NCI-H2227 treated with DMSO at 0.1 percent for 48 hours (cell line): ENCODE data around the gene ADRM1.

ENCODE experiments used
- DNase-seq: peaks from one replicate; lab custom pipeline; 2025; lab: John Stamatoyannopoulos, UW

The ADRM1 gene

DNA sequence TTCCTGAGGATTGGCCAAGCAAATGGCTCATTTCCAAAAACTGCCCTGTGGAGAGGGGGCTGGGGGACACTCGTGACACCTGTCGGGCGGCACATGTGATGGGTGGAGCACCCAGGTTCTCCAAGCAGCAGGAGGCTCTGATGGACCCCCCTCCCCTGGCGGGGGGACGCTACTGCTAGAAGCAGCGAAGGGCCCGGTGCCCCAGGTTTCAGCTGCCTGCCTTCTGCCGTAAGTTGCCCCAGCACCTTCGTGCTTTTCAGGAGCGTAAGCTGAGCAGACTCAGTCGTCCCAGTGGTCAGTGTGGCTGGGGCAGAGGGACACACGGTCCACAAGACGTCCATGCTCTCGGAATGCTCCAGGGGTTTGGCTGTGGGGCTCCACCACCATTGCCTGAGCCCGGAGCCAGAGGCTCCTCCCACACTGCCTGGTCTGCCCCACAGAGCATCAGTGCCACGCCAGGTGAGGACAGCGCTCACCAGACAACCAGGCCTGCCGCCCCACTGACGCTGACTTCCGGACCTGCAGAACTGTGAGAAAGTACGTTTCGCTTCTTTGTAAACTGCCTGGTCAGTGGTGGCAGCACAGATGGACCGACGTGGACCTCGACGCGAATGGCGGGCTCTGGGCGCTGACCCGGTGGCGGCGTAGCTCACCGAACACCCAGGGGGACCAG lies 4.1 kb upstream of the ADRM1 start:
- DNase-seq: no peak

DNA sequence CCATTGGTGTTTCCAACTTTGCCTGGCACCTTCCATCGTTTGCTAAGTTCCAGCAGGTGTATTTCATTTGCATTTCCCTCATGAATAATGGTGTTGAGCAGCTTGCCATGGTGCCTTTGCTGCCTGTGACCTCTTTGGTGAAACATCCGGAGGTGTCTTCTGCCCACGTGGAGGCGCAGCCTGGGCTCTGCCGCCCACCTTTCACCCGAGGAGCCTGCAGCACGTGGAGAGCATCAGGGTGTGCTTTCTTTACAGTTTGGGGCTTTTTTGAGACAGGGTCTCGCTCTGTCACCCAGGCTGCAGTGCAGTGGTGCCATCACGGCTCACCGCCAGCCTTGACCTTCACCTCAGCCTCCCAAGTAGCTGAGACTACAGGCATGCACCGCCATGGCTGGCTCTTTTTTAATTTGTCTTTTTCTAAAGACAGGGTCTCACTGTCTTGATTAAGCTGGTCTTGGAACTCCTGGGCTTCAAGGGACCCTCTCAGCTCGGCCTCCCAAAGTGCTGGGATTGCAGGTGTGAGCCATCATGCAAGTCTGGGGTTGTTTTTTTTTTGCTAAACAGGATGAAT lies 3.0 kb upstream of the ADRM1 start:
- no peak for DNase-seq

DNA sequence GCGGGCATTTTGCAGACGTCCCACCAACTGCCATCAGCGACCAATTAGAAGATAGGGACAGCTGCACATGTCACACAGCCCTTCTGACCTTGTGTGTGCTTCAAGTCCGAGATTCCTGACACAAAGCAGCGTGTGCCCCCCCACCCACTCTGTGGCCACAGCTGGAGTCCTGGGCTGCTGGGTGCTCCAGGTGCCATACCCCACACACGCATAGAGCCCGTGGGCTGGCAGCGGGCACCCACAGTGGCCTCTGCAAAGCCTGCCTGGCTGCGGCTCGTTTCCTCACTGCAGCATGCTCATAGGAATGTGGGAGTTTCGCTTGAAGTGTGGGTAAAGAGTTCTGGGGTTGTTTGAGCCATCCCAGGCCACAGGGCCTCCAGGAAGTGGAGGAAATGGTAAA lies 2.5 kb upstream of the ADRM1 start:
- no peak for DNase-seq

DNA sequence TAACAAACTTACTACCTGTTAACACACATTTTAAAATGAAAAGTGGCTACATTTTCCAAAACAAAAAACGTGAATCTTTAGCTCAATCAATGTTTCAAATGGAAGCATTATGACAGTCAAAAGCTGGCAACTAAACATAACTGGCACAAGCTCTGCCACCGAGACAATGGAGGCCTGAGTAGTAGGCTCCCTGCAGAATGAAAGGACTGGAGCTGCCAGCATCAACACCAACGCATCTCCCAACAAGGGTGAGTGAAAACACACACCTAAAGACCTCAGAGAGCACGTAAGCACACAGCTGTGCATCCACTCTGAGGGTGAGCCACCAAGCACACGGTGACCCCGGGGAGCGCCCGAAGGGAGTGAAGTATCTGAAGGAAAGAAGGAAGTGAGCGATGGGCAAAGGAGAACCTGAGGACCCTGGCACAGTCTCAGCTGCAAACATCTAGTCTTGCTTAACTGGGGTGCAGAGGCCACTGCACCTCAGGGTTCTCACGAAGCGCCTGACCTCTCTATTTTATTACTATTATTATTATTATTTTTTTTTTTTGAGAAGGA lies 1.6 kb upstream of the ADRM1 start:
- DNase-seq: no peak

DNA sequence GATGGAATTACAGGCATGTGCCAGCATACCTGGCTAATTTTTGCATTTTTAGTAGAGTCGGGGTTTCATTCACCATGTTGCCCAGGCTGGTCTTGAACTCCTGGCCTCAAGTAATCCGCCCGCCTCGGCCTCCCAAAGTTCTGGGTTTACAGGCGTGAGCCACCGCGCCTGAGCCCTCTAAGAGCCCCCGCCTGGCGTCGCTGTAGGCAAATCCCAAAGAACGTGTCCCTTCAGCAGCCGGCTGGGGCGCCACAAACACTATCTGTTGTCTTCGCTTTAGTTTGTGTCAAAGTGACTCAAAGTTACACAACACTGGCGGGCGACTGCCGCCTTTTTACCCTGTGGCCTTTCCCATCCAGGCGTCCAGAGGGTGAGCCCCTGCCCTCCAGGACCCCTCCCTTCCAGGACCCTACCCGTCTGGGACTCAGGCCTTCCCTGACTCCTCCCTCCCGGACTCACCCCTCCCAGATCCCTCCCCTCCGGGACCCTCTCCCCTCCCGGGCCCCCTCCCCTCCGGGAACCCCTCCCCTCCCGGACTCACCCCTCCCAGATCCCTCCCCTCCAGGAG lies 940 bp upstream of the ADRM1 start:
- peak; percentile 91 for DNase-seq

DNA sequence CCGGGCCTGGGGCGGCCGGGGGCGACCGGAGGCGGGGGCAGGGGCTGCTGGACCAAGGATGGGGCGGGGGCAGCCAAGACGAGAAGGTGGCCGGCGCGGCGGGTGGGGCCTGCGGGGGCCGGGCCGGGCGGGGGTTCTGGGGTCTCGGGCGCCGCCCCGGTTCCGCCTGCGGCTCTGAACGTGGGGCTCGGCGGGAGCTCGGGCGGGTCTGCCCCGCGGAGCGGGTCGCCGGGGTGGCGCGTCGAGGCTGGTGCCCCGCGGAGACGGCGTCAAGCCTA lies 204 bp downstream of the ADRM1 start:
- no peak for DNase-seq

DNA sequence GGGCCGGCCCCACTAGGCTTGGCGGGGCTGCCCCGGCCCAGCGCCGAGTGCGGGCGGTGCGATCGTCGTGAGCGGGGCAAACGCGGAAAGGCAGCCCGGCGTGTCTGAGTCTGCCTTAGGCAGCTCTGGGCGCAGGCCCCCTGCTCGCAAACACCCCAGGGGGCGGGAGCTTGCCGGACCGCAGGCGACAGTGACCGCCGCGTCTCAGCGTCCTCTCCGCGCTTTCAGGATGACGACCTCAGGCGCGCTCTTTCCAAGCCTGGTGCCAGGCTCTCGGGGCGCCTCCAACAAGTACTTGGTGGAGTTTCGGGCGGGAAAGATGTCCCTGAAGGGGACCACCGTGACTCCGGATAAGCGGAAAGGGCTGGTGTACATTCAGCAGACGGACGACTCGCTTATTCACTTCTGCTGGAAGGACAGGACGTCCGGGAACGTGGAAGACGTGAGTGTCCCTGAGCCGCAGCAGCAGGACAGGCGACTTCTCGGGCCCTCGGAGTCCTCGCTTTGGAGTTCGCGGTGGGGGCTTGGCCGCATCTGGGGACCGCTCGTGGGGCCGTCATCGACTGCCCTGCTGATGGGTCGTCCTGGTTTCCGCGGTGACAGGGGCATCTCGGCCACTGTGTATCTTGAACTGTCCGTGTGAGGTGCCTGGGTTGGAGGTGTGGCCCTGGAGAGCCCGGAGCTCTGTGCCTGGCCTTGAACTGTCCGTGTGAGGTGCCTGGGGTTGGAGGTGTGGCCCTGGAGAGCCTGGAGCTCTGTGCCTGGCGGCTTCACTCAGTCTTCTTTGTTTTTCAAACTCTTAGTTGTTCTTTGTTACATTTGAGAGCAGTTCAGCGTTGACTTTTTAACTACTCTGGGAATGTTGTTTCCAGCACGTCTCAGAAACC lies 786 bp downstream of the ADRM1 start:
- no peak for DNase-seq

DNA sequence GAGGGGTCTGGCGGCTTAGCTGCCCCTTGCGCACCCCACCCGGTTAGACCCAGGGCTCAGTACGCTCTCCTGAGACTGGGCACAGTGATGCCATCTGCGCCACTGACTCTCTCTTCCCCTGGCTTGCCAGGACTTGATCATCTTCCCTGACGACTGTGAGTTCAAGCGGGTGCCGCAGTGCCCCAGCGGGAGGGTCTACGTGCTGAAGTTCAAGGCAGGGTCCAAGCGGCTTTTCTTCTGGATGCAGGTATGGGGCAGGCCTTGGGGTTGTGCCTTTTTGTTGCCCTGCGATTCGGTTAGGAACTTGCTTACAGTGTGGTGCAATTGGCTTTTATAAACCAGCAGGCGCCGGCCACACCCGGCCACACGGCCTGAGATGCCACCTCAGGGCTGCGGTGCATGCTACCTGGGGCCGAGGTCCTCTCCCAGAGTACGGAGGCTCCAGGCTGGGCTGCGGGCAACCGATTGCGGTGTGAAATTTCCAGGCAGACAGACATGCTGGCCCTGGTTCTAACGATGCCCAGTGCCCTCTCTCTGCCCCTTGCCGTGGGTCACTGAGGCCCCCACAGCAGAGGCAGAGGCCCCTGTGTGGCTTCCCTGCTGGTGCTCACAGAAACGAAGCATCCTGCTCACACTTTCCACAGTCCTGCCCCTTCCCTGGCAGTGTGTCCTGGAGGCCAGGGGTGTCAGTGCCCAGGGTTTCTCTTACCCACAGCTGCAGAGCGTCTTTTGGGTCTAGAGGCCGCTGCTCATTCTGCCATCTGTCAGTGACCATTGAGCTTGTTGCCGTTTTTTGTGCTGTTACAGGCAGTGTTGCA lies 1.7 kb downstream of the ADRM1 start:
- no peak for DNase-seq

DNA sequence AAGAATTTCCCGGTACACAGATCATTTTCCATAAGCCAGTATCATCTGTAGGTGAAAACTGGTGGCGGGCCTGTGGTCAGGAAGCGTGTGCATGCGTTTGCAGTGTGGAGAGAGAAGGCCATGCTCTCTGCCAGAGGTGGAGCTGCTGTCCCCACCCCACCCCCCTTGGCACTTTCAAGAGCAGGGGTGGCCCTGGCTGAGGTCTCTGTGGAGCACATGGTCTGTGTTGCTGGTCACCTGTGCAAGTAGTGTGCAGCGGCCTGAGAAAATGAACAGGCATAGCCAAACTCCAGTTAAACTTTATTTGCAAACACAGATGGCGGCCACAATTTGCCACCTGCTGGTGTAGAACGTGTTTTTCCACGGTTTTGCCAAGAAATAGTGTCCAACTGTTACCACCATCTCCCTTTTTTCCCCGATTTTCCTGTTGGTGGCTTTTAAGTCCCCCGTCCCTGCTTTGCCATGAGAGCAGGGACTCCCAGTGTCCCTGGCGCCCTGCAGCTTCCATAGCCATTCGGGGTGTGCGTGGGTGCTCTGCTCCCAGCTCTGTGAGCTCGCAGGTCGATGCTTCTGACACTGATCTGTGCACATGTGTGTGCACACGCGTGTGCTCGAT lies 2.5 kb downstream of the ADRM1 start:
- DNase-seq: no peak

DNA sequence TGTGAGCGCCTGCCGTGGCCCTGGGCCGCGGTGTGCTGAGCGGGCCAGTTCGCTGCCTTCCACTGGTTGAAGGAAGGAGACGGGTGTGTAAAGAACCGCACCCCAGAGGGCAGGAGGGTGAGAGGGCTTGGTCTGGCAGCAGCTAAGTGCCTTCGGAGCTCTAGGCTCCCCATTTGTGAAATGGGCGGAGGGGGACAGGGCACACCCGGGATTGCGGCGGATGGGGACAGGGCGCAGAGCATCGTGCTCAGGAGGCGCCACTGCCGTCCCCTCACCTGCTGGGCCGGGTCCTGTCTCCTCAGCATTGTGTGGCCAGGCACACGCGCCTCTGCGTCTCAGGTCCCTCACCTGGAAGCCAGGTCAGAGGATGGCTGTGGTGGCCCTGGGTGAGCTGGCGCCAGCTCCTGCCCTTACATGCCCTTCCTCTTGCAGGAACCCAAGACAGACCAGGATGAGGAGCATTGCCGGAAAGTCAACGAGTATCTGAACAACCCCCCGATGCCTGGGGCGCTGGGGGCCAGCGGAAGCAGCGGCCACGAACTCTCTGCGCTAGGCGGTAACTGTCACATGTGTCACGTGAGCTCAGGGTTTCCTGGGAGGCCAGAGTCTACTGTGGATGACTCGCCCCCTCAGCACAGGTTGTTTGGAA lies 3.1 kb downstream of the ADRM1 start:
- DNase-seq: no peak

DNA sequence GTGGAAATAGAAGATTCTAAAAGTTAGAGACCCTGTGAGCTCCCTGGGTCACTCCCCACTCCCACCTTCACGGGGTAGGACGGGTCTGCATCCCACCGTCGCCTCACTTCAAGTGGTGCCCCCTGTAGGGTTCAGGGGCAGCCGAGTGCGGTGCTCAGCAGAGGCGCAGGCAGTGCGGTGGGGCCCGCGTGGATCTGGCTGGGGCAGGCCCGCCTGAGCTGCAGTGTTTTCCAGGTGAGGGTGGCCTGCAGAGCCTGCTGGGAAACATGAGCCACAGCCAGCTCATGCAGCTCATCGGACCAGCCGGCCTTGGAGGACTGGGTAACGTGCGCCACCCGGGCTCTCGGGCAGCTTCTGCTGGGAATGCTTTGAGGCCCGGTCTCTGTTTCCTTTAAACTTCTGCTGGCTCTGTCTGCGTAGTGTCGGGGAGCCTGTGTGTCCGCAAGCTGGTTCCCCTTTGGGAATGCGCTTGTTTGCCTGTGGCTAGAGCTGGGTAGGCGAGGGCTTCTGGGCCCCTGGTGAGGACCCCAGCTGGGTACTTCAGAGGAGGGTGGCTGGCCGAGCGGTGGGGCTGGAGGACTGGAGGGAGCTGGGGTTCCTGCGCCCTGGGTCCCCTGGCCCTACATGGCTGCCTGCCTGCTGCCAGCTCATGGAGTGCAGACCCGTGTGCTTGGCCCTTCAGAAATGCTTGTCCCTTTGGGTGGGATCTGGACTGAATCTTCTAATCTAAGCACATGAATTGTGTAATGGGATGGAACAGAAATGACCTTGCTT lies 3.8 kb downstream of the ADRM1 start:
- no peak for DNase-seq

DNA sequence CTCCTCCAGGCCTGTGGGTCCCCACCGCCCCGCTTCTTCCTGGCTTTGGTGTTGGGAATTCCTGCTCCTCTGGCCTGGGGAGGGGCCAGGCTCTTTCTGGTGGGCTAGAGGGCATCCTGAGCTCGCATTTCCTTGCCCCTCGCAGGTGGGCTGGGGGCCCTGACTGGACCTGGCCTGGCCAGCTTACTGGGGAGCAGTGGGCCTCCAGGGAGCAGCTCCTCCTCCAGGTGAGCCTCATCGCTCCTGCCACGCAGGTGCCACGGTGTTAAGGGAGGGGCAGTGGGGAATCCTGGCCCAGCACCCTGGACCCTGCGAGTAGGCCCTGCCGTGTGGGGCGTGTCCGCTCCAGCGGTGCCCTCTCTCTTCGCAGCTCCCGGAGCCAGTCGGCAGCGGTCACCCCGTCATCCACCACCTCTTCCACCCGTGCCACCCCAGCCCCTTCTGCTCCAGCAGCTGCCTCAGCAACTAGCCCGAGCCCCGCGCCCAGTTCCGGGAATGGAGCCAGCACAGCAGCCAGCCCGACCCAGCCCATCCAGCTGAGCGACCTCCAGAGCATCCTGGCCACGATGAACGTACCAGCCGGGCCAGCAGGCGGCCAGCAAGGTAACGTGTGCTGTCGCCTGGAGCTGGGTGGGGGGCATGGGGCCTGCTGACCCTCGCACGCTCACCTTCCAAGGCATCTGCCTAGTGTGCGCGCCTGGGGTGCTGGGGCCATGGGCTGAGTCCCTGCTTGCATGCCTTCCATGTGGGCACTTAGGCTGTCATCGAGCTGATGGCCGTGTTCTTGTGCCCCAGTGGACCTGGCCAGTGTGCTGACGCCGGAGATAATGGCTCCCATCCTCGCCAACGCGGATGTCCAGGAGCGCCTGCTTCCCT lies 4.7 kb downstream of the ADRM1 start:
- DNase-seq: no peak

DNA sequence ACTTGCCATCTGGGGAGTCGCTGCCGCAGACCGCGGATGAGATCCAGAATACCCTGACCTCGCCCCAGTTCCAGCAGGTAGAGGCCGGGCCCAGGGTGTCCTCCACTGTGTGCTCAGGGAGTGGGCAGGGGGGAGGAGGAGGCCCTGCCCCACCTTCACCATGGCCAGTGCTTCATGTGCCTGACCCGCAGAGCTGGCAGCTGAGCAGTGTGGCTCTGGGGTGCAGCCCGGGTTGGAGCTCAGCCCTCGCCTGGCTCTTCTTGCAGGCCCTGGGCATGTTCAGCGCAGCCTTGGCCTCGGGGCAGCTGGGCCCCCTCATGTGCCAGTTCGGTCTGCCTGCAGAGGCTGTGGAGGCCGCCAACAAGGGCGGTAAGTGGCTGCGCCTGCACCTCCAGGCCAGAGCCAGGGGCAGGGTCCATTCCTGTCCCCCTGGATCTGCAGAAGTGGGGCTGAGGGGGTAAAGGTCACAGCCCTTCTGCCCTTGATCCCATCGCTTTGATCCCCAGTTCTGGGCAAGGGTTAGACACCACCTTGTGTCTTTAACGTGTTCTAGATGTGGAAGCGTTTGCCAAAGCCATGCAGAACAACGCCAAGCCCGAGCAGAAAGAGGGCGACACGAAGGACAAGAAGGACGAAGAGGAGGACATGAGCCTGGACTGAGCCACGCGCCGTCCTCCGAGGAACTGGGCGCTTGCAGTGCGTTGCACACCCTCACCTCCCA lies 5.5 kb downstream of the ADRM1 start:
- no peak for DNase-seq

DNA sequence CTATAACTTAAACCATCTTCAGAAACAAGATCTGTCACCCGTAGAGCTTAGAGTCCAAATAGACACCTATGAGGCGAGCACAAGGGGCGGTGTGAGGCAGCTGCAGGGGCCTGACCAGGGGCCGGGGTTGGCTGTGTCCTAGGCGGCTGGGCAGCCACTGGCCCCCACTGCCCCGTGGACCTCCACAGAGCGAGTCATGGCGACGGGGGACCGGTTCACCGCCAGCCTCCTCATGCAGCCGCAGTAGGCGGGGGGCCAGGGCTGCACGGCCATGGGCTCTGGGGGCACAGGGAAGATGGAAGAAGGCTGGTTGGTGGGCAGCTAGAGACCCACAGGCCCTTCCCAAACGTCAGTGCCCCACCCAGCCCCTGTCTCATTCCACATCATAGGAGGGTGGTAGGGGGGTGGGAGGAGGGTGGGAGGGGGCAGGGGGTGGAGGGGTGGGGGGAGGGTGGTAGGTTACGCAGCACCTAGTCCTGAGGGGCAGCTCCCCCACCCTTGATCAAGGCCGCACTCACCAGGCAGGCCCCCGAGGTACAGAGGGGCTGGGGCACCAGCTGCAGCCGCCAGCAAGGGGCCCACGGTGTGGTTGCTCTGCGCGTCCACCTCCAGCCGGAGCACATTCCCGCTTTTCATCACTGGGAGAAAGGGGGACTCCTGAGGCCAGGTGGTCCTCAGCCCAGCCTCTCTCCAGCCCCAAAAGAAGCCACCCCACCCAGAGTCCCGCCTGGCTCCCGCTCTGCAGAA lies 6.6 kb downstream of the ADRM1 start:
- DNase-seq: no peak

DNA sequence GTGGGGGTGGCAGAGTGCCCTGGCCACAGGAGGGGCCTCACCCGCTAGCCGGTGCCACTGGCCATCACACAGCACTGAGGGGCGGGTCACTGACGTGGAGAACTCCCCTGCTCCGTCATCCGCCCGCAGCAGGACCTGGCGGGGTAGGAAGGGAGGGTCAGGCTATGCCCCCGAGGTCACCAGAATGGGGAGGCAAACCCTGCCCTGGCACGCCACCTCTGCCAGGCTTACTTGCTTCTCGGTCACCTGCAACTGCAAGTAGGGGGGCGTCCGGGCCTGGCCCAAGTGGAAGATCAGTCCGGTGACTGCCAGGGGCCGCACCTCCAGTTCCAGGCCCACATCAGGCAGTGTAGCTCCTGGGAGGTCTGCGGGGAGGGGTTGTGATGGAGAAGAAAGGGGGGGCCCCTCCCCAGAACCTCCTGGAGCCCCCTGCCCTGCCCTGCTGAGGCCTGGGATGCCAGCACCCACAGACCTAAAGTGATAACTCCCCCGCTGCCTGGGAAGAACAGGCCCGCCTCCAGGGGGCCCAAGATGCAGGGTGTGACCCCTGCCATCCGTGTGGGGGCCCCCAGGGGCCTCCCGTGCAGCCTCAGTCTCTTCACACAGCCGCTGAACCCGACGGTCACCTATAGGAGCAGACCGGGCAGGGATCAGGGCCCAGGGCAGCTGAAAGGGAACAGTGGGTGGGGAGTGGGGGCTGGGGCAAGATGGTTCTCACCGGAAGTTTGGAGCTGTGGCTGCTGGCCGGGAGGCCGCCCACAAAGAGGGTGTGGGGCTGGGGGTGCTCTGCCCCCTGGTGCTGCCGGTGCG lies 7.4 kb downstream of the ADRM1 start:
- DNase-seq: no peak

DNA sequence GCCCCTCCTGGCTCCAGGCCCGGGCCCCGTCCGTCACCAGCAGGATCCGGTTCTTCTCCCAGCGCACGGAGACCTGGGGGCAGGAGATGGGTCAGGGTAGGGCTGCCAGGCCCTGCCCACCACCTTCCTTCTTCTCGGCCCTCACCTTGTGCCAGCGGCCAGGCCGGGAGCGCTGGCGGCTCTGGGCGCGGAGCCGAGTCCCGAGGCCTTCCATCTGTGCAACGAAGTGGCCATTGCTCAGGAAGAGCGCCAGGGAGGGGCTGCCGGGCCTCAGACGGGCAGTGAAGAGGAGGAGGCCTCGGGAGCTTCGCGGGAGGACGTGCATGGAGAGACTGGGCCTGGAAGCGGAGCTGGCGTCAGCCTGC lies 7.9 kb downstream of the ADRM1 start:
- no peak for DNase-seq

DNA sequence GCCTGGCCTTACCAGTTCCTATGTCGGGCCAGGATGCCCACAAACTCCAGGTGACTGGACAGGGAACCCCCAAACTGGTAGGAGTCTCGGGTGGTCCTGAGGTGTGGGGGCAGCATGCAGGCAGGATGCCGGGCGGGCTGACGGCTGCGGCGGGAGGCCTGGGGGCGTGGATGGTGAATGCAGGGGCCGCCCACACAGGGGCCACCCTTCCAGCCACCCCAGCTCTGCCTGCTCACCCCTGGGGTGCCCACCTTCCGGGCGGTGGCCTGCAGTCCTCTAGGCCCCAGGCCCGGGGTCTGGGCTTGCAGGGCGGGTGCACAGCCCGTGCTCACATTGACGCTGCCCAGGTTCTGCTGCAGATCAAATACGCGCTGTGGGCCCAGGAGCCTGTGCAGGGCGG lies 8.4 kb downstream of the ADRM1 start:
- DNase-seq: no peak
